ENCODE results near the gene WWC1.

WWC1 gene

GRCh38 chr5:168291342-168291963, at the start of gene WWC1:
WWC1 (plus strand) TSS chr5:168291645; CDS start chr5:168292153, 508 bp downstream.
- no peak for DNase-seq

GRCh38 chr5:168244838-168245559, 46.4 kb upstream of the WWC1 start:
- DNase-seq: no peak

- DNase-seq: no peak
Measured at GRCh38 chr5:168249923-168250322, 41.5 kb upstream of the WWC1 start.

GRCh38 chr5:168251259-168251658, 40.2 kb upstream of the WWC1 start:
- DNase-seq: no peak

- no peak for DNase-seq
Measured at GRCh38 chr5:168254013-168254693, 37.3 kb upstream of the WWC1 start.

GRCh38 chr5:168260353-168261226, 30.9 kb upstream of the WWC1 start:
- no peak for DNase-seq

GRCh38 chr5:168261227-168261571, 30.2 kb upstream of the WWC1 start:
- DNase-seq: no peak

GRCh38 chr5:168262042-168262743, 29.3 kb upstream of the WWC1 start:
- no peak for DNase-seq

- DNase-seq: peak in 1 of 2 experiments; percentile 55
Measured at GRCh38 chr5:168263121-168263520, 28.3 kb upstream of the WWC1 start.

GRCh38 chr5:168266016-168266415, 25.4 kb upstream of the WWC1 start:
- no peak for DNase-seq

- peak; percentile 85 to 91 for DNase-seq
Measured at GRCh38 chr5:168268949-168269936, 22.2 kb upstream of the WWC1 start.

- no peak for DNase-seq
Measured at GRCh38 chr5:168269937-168270330, 21.5 kb upstream of the WWC1 start.

GRCh38 chr5:168270476-168270875, 21.0 kb upstream of the WWC1 start:
- no peak for DNase-seq

GRCh38 chr5:168273056-168273980, 18.1 kb upstream of the WWC1 start:
- no peak for DNase-seq

GRCh38 chr5:168274406-168274805, 17.0 kb upstream of the WWC1 start:
- DNase-seq: no peak

GRCh38 chr5:168275940-168276339, 15.5 kb upstream of the WWC1 start:
- DNase-seq: no peak

GRCh38 chr5:168282120-168282519, 9.3 kb upstream of the WWC1 start:
- DNase-seq: no peak

- no peak for DNase-seq
Measured at GRCh38 chr5:168284809-168285208, 6.6 kb upstream of the WWC1 start.

- no peak for DNase-seq
Measured at GRCh38 chr5:168285696-168286095, 5.7 kb upstream of the WWC1 start.

GRCh38 chr5:168286386-168286785, 5.1 kb upstream of the WWC1 start:
- DNase-seq: no peak

Measured in SHP77 (cell line).